HepG2 (cell line): ENCODE measurements around the gene FBRSL1. TPM values are rescaled to one million over a fixed set of nuclear protein-coding genes. Genes with fewer than 3 reads are reported as not detected.

Experiments
- ATAC-seq: fragments of 200-7000 bp; cut with Tn5 transposase; 3 replicates; pipeline ENCODE4 v1.9.1; 2020; ENCODE audit warnings: mild to moderate bottlenecking, moderate library complexity
- BruUV-seq: library from RNA; stranded (reverse); fragments of 400-500 nt; replicated peaks from 2 replicates; lab custom pipeline; 2021; lab: Mats Ljungman, UMichigan
- CTCF ChIA-PET: fragments of 300-600 bp; formaldehyde crosslinking; extraction: SDS; loops from one replicate; lab custom pipeline; 2021; ENCODE audit warnings: low total read pairs, inconsistent platforms, low intra/inter-chr PET ratio; lab: Yijun Ruan, JAX
- POLR2A ChIA-PET: fragments of 350-600 bp; sonication (Branson Sonifier 250); formaldehyde crosslinking; loops from one replicate; lab custom pipeline; 2020; ENCODE audit warnings: antibody characterized with exemption, inconsistent platforms; lab: Yijun Ruan, JAX
- DNase-seq: peaks from one replicate; pipeline ENCODE4 v3.0.0-alpha.2; 2015; ENCODE audit warnings: low spot score
- FAIRE-seq: peaks from 3 replicates; lab custom pipeline; 2011; peaks lifted over from hg19 to GRCh38; lab: Jason Lieb, UNC
- H2AFZ ChIP-seq: one replicate; pipeline ENCODE4 v1.6.1; 2011; ENCODE audit warnings: low read length, inconsistent platforms
- H3K27ac ChIP-seq: fragments of 300-600 bp; 3 replicates; pipeline ENCODE4 v1.8.0; 2011; ENCODE audit warnings: mixed run types, mild to moderate bottlenecking, mixed read lengths, low read length, inconsistent platforms; ENCODE audit not compliant: insufficient read depth; ENCODE audit errors: extremely low read length
- H3K27me3 ChIP-seq, 2 experiments: fragments of 200-600 bp in 1 of 2; 2 replicates in 1 of 2; 3 replicates in 1 of 2; pipeline versions ENCODE4 v1.6.0 to v1.8.0; 2011; ENCODE audit warnings: low read length in 2 of 2, mild to moderate bottlenecking in 2 of 2, moderate library complexity in 2 of 2, inconsistent platforms in 1 of 2; ENCODE audit not compliant: insufficient read depth in 2 of 2, control insufficient read depth in 1 of 2
- H3K36me3 ChIP-seq, 2 experiments: fragments of 200-600 bp in 1 of 2; replicated peaks in 1 of 2; 2 replicates in 1 of 2; 3 replicates in 1 of 2; pipeline versions ENCODE4 v1.5.1 to v1.8.0; 2011; ENCODE audit warnings: low read length in 2 of 2, inconsistent platforms in 1 of 2; ENCODE audit not compliant: insufficient read depth in 2 of 2, control insufficient read depth in 1 of 2
- H3K4me1 ChIP-seq: 2 replicates; pipeline ENCODE4 v1.5.1; 2012; ENCODE audit warnings: low read length, inconsistent platforms; ENCODE audit not compliant: insufficient read depth
- H3K4me2 ChIP-seq: 2 replicates; pipeline ENCODE4 v1.6.0; 2011; ENCODE audit warnings: low read depth, low read length, inconsistent platforms
- H3K4me3 ChIP-seq, 3 experiments: fragments of 200-600 bp in 1 of 3; sonication (generic), shearing (Covaris generic) in 1 of 3; replicated peaks in 1 of 3; 2 replicates each; pipeline ENCODE4 v1.5.1; 2011 to 2016; ENCODE audit warnings: low read length in 3 of 3, inconsistent platforms in 2 of 3, low read depth in 2 of 3, mild to moderate bottlenecking in 2 of 3, control low read depth in 1 of 3, mixed read lengths in 1 of 3; ENCODE audit not compliant: insufficient read depth in 1 of 3
- H3K79me2 ChIP-seq: one replicate; pipeline ENCODE4 v1.6.1; 2011; ENCODE audit warnings: low read length, inconsistent platforms; ENCODE audit not compliant: insufficient read depth
- H3K9ac ChIP-seq: 2 replicates; pipeline ENCODE4 v1.6.0; 2011; ENCODE audit warnings: mild to moderate bottlenecking, low read depth, low read length, inconsistent platforms; ENCODE audit not compliant: insufficient read depth
- H3K9me3 ChIP-seq: 2 replicates; pipeline ENCODE4 v1.5.1; 2012; ENCODE audit warnings: mild to moderate bottlenecking, low read length
- H4K20me1 ChIP-seq: 2 replicates; pipeline ENCODE4 v1.6.0; 2011; ENCODE audit warnings: inconsistent platforms, mild to moderate bottlenecking, low read length, moderate library complexity; ENCODE audit not compliant: insufficient read depth
- BCL3 ChIP-seq: sonication (generic); formaldehyde crosslinking; IDR thresholded peaks from 2 replicates; pipeline ENCODE4 v1.5.1; 2020; ENCODE audit warnings: mild to moderate bottlenecking, missing genetic modification reagents, moderate library complexity
- CHD2 ChIP-seq: IDR thresholded peaks from 2 replicates; pipeline ENCODE4 v1.6.1; 2011; ENCODE audit warnings: low read depth, low read length, improper control_type of control experiment
- CSRNP1 ChIP-seq: sonication (generic); formaldehyde crosslinking; IDR thresholded peaks from 2 replicates; pipeline ENCODE4 v1.8.1; 2023; ENCODE audit warnings: mild to moderate bottlenecking, missing genetic modification reagents
- ETV5 ChIP-seq: IDR thresholded peaks from 2 replicates; pipeline ENCODE4 v1.6.1; 2018; ENCODE audit warnings: missing biosample characterization, missing genetic modification reagents, inconsistent platforms, borderline replicate concordance
- HNRNPH1 ChIP-seq: fragments of 200-400 bp; formaldehyde crosslinking; optimal IDR thresholded peaks from 2 replicates; pipeline ENCODE3; 2017; ENCODE audit warnings: mild to moderate bottlenecking, low read depth, low read length
- NR1H2 ChIP-seq: sonication (generic); formaldehyde crosslinking; IDR thresholded peaks from 2 replicates; pipeline ENCODE4 v1.8.1; 2022; ENCODE audit warnings: low read depth, missing genetic modification reagents, borderline replicate concordance
- POLR2AphosphoS5 ChIP-seq: IDR thresholded peaks from 2 replicates; pipeline ENCODE4 v1.6.1; 2012; ENCODE audit warnings: low read depth, low read length
- PRDM15 ChIP-seq: sonication (generic); formaldehyde crosslinking; IDR thresholded peaks from 2 replicates; pipeline ENCODE4 v1.4.0; 2020; ENCODE audit warnings: missing genetic modification reagents
- SRY ChIP-seq: sonication (generic); formaldehyde crosslinking; IDR thresholded peaks from 2 replicates; pipeline ENCODE4 v1.8.0; 2022; ENCODE audit warnings: mild to moderate bottlenecking, missing genetic modification reagents
- ZBTB26 ChIP-seq: IDR thresholded peaks from 2 replicates; pipeline ENCODE4 v1.6.1; 2016; ENCODE audit warnings: missing compliant biosample characterization, missing genetic modification reagents, borderline replicate concordance
- ZBTB8A ChIP-seq: sonication (generic); formaldehyde crosslinking; IDR thresholded peaks from 2 replicates; pipeline ENCODE4 v1.4.0; 2020; ENCODE audit warnings: mild to moderate bottlenecking, low read depth, missing genetic modification reagents, borderline replicate concordance
- ZGPAT ChIP-seq: IDR thresholded peaks from 2 replicates; pipeline ENCODE4 v1.6.1; 2016; ENCODE audit warnings: mild to moderate bottlenecking
- ZNF484 ChIP-seq: sonication (generic); formaldehyde crosslinking; IDR thresholded peaks from 2 replicates; pipeline ENCODE4 v1.5.1; 2020; ENCODE audit warnings: mild to moderate bottlenecking, low read depth, missing genetic modification reagents, borderline replicate concordance
- ZNF777 ChIP-seq: sonication (generic); formaldehyde crosslinking; IDR thresholded peaks from 2 replicates; pipeline ENCODE4 v1.4.0; 2020; ENCODE audit warnings: missing genetic modification reagents
- WGBS: methylation state at CpG from one replicate; pipeline ENCODE4 v1.1.6; 2017; ENCODE audit warnings: low lambda C conversion rate; 5-methylcytosine and 5-hydroxymethylcytosine counted together
- in situ Hi-C: cut with HindIII; loops from 2 replicates; pipeline ENCODE4 v1.10.0; 2017; ENCODE audit warnings: low pct_unique_long_range_greater_than_20kb; ENCODE audit not compliant: extremely low pct_ligation_motif_present
- intact Hi-C: fragments of 100-400 bp; cut with micrococcal nuclease; formaldehyde crosslinking; loops from one replicate; pipeline ENCODE4 v1.10.0; 2022; ENCODE audit not compliant: unreplicated experiment
- polyA plus RNA-seq, 8 experiments: library from polyadenylated mRNA; depleted of rRNA in 3 of 8; stranded (reverse) in 7 of 8; unstranded in 1 of 8; fragments of >200 nt; fragmentation: Illumina TruSeq in 4 of 8; extraction: Trizol in 4 of 8; gene quantifications; 2 replicates each; pipeline versions ENCODE4 v1.2.1 to v1.2.3, GENCODE V29; 2011 to 2016; ENCODE audit warnings: low read depth in 4 of 8, missing spikeins in 1 of 8, mixed read lengths in 1 of 8; ENCODE audit not compliant: insufficient read depth in 1 of 8
- total RNA-seq, 5 experiments: library from RNA; depleted of rRNA; stranded (reverse); fragments of >200 nt; fragmentation: Illumina TruSeq; extraction: Trizol; gene quantifications; 2 replicates each; pipeline ENCODE4 v1.2.3, GENCODE V29; 2016; ENCODE audit warnings: low read depth in 1 of 5

The FBRSL1 gene
- total and polyA plus RNA-seq, 2 of the 13 experiments (the other 11 are each of a cell fraction or from before 2014, with no cell fraction given): 3.6 to 7.9 TPM

GRCh38 chr12:132467511-132467910 is 22.4 kb upstream of the FBRSL1 start (continued):
- TF ChIP-seq ETV5 (CRISPR knock-in tag) (no peak), ZNF484 (CRISPR knock-in tag) (no peak), BCL3 (no peak), POLR2AphosphoS5 (no peak), NR1H2 (CRISPR knock-in tag) (no peak), SRY (CRISPR knock-in tag) (no peak), ZBTB8A (CRISPR knock-in tag) (no peak), CHD2 (no peak), CSRNP1 (CRISPR knock-in tag) (no peak)

- Histone ChIP-seq H3K9ac (no peak overlapping the region), H2AFZ (no peak overlapping the region), H3K4me1 (peaks cover 46% of the 10 kb centered on the region), H3K36me3 (no peaks in the 10 kb centered on the region), H3K27me3 (peaks cover 7 to 30% of the 10 kb centered on the region in 2 experiments), H3K27ac (no peak overlapping the region), H3K4me2 (no peak overlapping the region), H3K9me3 (peaks cover under 1% of the 10 kb centered on the region; the same call in 1 of the 2 replicates), H3K79me2 (no peaks in the 10 kb centered on the region), H3K4me3 (no peak overlapping the region), H4K20me1 (no peaks in the 10 kb centered on the region)
- ChIA-PET CTCF (no interaction called here), POLR2A (no interaction called here)
- ATAC-seq: no peak
- DNase-seq: no peak
- FAIRE-seq: no peak
- in situ Hi-C loops (no loop called here), intact Hi-C loops (no loop called here)
- 54% methylated on average over 9 of the region's 9 CpGs for WGBS
- BruUV-seq: no TSS peak
- no peak for TF ChIP-seq PRDM15 (CRISPR knock-in tag)
- no peak for TF ChIP-seq ZNF777 (CRISPR knock-in tag)
- TF ChIP-seq ZGPAT (CRISPR knock-in tag): no peak
- no peak for TF ChIP-seq ZBTB26 (CRISPR knock-in tag)
- no peak for TF ChIP-seq HNRNPH1
These were observed 20.5 kb upstream of the FBRSL1 start for GRCh38 chr12:132469423-132469822.
